Measurements from ENCODE around the gene MCOLN3.
A peak's percentile ranks its signal among the peaks of the same experiment; 100 is the strongest.

GRCh38 chr1:84997667-84998600 lies 50.4 kb downstream of the MCOLN3 start:
- TF ChIP-seq, protein P1, sequence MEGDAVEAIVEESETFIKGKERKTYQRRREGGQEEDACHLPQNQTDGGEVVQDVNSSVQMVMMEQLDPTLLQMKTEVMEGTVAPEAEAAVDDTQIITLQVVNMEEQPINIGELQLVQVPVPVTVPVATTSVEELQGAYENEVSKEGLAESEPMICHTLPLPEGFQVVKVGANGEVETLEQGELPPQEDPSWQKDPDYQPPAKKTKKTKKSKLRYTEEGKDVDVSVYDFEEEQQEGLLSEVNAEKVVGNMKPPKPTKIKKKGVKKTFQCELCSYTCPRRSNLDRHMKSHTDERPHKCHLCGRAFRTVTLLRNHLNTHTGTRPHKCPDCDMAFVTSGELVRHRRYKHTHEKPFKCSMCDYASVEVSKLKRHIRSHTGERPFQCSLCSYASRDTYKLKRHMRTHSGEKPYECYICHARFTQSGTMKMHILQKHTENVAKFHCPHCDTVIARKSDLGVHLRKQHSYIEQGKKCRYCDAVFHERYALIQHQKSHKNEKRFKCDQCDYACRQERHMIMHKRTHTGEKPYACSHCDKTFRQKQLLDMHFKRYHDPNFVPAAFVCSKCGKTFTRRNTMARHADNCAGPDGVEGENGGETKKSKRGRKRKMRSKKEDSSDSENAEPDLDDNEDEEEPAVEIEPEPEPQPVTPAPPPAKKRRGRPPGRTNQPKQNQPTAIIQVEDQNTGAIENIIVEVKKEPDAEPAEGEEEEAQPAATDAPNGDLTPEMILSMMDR (conservative IDR thresholded peaks at IDR 0.05; ENCODE audit: low read depth, low read length): no peak
- TF ChIP-seq EZH2 (IDR thresholded peaks at IDR 0.05; ENCODE audit: borderline replicate concordance, low read depth, low read length, poor library complexity, severe bottlenecking): peak; percentile 59
